Suprapubic skin (tissue), 4 donors: ENCODE measurements around the gene MAD1L1.

ENCODE experiments used
- CTCF ChIP-seq, 2 donors: fragments of 200-600 bp in 1 of 2; fragments of 450-650 bp in 1 of 2; sonication (generic) in 1 of 2; IDR thresholded peaks; one replicate each; pipeline ENCODE4 v1.5.1; 2016 to 2019; ENCODE audit warnings: antibody characterized with exemption in 2 of 2, mild to moderate bottlenecking in 1 of 2, moderate library complexity in 1 of 2
- POLR2A ChIP-seq, 2 donors: fragments of 450-650 bp; IDR thresholded peaks; one replicate each; pipeline ENCODE4 v1.6.1; 2017; ENCODE audit warnings: antibody characterized with exemption in 2 of 2, mild to moderate bottlenecking in 2 of 2, moderate library complexity in 2 of 2
- POLR2AphosphoS5 ChIP-seq, 3 donors: sonication (generic); formaldehyde crosslinking; IDR thresholded peaks; one replicate each; pipeline ENCODE4 v1.6.1; 2017; ENCODE audit warnings: antibody characterized with exemption in 3 of 3

GRCh38 chr7:2148814-2149213, 83.9 kb downstream of the MAD1L1 start:
- no peak for TF ChIP-seq CTCF (IDR thresholded peaks at IDR 0.05)
- TF ChIP-seq POLR2A (IDR thresholded peaks at IDR 0.05): no peak
- no peak for TF ChIP-seq POLR2AphosphoS5 (IDR thresholded peaks at IDR 0.05)
